ENCODE results near the gene BOD1L1. TPM values are rescaled to one million over a fixed set of nuclear protein-coding genes. Genes with fewer than 3 reads are reported as not detected.

BOD1L1 gene
- polyA plus RNA-seq, 1 donor from 2014 or later, result 43.3 TPM

DNA sequence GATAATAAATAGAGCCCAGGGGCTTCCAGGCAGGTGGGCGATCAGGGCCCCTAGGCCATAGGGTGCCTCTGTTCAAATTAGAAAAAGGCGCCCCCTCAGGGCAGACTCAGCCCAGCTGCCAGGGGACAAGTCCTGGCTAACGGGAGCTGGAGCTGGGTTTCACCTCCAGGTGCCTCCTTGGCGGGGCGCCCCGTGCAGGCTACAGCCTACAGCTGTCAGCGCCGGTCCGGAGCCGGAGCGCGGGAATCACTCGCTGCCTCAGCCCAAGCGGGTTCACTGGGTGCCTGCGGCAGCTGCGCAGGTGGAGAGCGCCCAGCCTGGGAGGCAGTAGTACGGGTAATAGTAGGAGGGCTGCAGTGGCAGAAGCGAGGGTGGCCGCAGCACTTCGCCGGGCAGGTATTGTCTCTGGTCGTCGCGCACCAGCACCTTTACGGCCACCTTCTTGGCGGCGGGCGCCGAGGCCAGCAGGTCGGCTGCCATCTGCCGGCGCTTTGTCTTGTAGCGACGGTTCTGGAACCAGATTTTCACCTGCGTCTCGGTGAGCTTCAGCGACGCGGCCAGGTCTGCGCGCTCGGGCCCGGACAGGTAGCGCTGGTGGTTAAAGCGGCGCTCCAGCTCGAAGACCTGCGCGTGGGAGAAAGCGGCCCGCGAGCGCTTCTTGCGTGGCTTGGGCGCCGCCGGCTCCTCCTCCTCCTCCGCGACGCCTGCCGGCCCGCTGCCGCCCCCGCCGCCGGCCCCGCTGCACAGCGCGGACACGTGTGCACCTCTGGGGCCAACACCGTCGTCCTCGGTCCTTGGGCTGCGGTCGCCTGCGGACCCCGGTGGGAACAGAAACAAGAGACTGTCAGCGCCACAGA, 85.6 kb downstream of the BOD1L1 start:
- H2AFZ ChIP-seq (ENCODE audit: low read depth, low read length), result no peak overlapping the region

DNA sequence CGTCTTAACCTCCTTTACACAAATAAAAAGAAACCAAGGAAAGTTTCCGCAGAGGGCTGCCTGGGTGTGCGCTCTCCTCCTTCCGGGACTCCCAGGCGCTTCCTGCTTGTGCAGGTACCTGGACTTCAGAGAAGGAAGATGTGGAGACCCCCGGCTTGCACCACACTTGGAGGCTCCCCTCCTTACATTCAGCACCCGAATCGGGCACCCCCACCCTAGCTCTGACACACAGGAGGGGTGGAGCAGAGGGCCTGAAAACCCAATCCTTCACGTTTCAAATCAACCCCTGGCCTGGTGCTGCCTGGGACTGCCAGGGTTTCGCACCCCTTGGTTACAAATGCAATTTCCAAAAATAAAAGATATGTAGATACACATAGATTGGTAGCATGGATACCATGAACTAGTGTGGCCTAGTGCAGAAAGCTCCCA, 86.3 kb downstream of the BOD1L1 start:
- no peak for TF ChIP-seq EP300 (conservative IDR thresholded peaks at IDR 0.05; ENCODE audit: poor library complexity, severe bottlenecking)
- no peak for TF ChIP-seq TAF1 (IDR thresholded peaks at IDR 0.05; ENCODE audit: low read depth)
- TF ChIP-seq, protein P1, sequence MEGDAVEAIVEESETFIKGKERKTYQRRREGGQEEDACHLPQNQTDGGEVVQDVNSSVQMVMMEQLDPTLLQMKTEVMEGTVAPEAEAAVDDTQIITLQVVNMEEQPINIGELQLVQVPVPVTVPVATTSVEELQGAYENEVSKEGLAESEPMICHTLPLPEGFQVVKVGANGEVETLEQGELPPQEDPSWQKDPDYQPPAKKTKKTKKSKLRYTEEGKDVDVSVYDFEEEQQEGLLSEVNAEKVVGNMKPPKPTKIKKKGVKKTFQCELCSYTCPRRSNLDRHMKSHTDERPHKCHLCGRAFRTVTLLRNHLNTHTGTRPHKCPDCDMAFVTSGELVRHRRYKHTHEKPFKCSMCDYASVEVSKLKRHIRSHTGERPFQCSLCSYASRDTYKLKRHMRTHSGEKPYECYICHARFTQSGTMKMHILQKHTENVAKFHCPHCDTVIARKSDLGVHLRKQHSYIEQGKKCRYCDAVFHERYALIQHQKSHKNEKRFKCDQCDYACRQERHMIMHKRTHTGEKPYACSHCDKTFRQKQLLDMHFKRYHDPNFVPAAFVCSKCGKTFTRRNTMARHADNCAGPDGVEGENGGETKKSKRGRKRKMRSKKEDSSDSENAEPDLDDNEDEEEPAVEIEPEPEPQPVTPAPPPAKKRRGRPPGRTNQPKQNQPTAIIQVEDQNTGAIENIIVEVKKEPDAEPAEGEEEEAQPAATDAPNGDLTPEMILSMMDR (IDR thresholded peaks at IDR 0.05; ENCODE audit: poor library complexity, severe bottlenecking), result no peak
- TF ChIP-seq, protein P2, sequence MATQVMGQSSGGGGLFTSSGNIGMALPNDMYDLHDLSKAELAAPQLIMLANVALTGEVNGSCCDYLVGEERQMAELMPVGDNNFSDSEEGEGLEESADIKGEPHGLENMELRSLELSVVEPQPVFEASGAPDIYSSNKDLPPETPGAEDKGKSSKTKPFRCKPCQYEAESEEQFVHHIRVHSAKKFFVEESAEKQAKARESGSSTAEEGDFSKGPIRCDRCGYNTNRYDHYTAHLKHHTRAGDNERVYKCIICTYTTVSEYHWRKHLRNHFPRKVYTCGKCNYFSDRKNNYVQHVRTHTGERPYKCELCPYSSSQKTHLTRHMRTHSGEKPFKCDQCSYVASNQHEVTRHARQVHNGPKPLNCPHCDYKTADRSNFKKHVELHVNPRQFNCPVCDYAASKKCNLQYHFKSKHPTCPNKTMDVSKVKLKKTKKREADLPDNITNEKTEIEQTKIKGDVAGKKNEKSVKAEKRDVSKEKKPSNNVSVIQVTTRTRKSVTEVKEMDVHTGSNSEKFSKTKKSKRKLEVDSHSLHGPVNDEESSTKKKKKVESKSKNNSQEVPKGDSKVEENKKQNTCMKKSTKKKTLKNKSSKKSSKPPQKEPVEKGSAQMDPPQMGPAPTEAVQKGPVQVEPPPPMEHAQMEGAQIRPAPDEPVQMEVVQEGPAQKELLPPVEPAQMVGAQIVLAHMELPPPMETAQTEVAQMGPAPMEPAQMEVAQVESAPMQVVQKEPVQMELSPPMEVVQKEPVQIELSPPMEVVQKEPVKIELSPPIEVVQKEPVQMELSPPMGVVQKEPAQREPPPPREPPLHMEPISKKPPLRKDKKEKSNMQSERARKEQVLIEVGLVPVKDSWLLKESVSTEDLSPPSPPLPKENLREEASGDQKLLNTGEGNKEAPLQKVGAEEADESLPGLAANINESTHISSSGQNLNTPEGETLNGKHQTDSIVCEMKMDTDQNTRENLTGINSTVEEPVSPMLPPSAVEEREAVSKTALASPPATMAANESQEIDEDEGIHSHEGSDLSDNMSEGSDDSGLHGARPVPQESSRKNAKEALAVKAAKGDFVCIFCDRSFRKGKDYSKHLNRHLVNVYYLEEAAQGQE (IDR thresholded peaks at IDR 0.05; ENCODE audit: borderline replicate concordance), result no peak
- no peak for TF ChIP-seq EZH2 (IDR thresholded peaks at IDR 0.05; ENCODE audit: borderline replicate concordance, insufficient read depth, low read length, poor library complexity, severe bottlenecking)
- TF ChIP-seq RAD21 (conservative IDR thresholded peaks at IDR 0.05), result no peak
- no peak for TF ChIP-seq POLR2AphosphoS5 (IDR thresholded peaks at IDR 0.05)
- no peak for TF ChIP-seq SMC3 (conservative IDR thresholded peaks at IDR 0.05; ENCODE audit: poor library complexity)
- no peak for TF ChIP-seq MXI1 (conservative IDR thresholded peaks at IDR 0.05; ENCODE audit: poor library complexity, severe bottlenecking)
- H4K20me1 ChIP-seq (ENCODE audit: insufficient read depth), result no peaks in the 10 kb centered on the region

More for the DNA sequence above, 85.6 kb downstream of the BOD1L1 start:
- peak overlapping the region; percentile 64 for H3K4me3 ChIP-seq (ENCODE audit: low read length)
- TF ChIP-seq SMC3 (conservative IDR thresholded peaks at IDR 0.05; ENCODE audit: poor library complexity) (peak; percentile 89), TAF1 (IDR thresholded peaks at IDR 0.05; ENCODE audit: low read depth) (no peak), MXI1 (conservative IDR thresholded peaks at IDR 0.05; ENCODE audit: poor library complexity, severe bottlenecking) (peak; percentile 8), POLR2AphosphoS5 (IDR thresholded peaks at IDR 0.05) (no peak), RAD21 (conservative IDR thresholded peaks at IDR 0.05) (peak; percentile 73), EP300 (conservative IDR thresholded peaks at IDR 0.05; ENCODE audit: poor library complexity, severe bottlenecking) (no peak), EZH2 (IDR thresholded peaks at IDR 0.05; ENCODE audit: borderline replicate concordance, insufficient read depth, low read length, poor library complexity, severe bottlenecking) (peak; percentile 62)
- TF ChIP-seq, protein P1 (IDR thresholded peaks at IDR 0.05; ENCODE audit: poor library complexity, severe bottlenecking), result peak; percentile 80
- TF ChIP-seq, protein P2 (IDR thresholded peaks at IDR 0.05; ENCODE audit: borderline replicate concordance), result no peak
- no peaks in the 10 kb centered on the region for H3K79me2 ChIP-seq (replicated peaks; ENCODE audit: insufficient read depth, low read length)
- H3K36me3 ChIP-seq (ENCODE audit: insufficient read depth, low read length), result no peaks in the 10 kb centered on the region
- peaks cover 14% of the 10 kb centered on the region for H3K9me3 ChIP-seq (ENCODE audit: low read length)
- H3K9ac ChIP-seq (ENCODE audit: low read length), result peak overlapping the region; percentile 9
- no peaks in the 10 kb centered on the region for H4K20me1 ChIP-seq (ENCODE audit: insufficient read depth)
- H3K27me3 ChIP-seq (ENCODE audit: insufficient read depth, low read depth, low read length), result peaks cover 100% of the 10 kb centered on the region
- no peaks in the 10 kb centered on the region for H3F3A ChIP-seq (ENCODE audit: insufficient read depth, low read length, poor library complexity, severe bottlenecking)
- H3K9me2 ChIP-seq (ENCODE audit: insufficient read depth, low read length), result no peaks in the 10 kb centered on the region
- H3K27ac ChIP-seq (ENCODE audit: low read length), result no peak overlapping the region
- H3K4me2 ChIP-seq (ENCODE audit: low read length), result peak overlapping the region; percentile 56

More for the DNA sequence above, 86.3 kb downstream of the BOD1L1 start:
- Histone ChIP-seq H3K9ac (ENCODE audit: low read length) (no peak overlapping the region), H3K27ac (ENCODE audit: low read length) (no peak overlapping the region), H3K9me2 (ENCODE audit: insufficient read depth, low read length) (no peaks in the 10 kb centered on the region), H3K4me3 (ENCODE audit: low read length) (no peak overlapping the region), H2AFZ (ENCODE audit: low read depth, low read length) (no peak overlapping the region), H3K9me3 (ENCODE audit: low read length) (peaks cover 17% of the 10 kb centered on the region), H3K27me3 (ENCODE audit: insufficient read depth, low read depth, low read length) (peaks cover 100% of the 10 kb centered on the region), H3K79me2 (replicated peaks; ENCODE audit: insufficient read depth, low read length) (no peaks in the 10 kb centered on the region), H3F3A (ENCODE audit: insufficient read depth, low read length, poor library complexity, severe bottlenecking) (no peaks in the 10 kb centered on the region), H3K36me3 (ENCODE audit: insufficient read depth, low read length) (no peaks in the 10 kb centered on the region), H3K4me2 (ENCODE audit: low read length) (no peak overlapping the region)

Measured in neural cell (in vitro differentiated cells).